ENCODE results near the gene PITHD1.
A peak's percentile ranks its signal among the peaks of the same experiment; 100 is the strongest.
"Not testable (repeated sequence)": the region's sequence is repeated elsewhere in the genome, so short reads cannot be mapped to it uniquely, and the experiment has no call there.

PITHD1 gene

DNA sequence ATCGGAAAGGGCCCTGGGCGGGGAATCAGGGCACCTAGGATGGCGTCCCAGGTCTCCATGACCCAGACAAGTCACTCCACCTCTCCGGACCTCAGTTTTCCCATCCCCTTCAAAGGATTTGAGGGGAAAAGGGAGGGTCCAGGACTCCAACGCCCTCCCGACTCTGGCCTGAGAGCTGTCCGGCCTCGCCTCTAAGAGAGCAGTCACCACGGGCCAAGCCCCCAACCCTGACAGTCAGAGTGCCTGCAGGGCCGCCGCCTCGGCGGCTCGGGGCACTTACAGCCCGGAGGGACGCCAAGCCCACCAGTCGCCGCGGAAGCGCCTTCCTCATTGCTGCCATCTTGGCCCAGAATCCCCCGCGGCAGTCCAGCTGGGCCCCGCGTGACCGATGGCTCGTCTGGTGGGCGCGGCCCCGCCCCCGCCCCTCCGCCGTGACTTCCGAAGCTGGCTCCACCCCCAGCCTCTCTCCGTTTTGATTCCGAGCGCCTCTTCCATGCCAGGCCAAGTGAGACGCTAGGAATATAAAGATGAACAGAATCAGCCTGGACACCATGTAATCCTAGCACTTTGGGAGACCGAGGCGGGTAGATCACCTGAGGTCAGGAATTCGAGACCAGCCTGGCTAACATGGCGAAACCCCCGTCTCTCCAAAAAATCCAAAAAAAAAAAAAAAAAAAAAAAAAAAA lies 47.0 kb downstream of the PITHD1 start, which contains the start of gene HMGCL:
TSS of gene HMGCL (minus strand) at position 354 of the 686 bp plus-strand sequence. CDS start at position 340, 14 bp downstream.
- Mint-ChIP-seq H3K4me1 (peaks cover 27% of the 10 kb centered on the region), H3K4me3 (peak within 1 kb of the TSS; percentile 93), H3K27ac (peak within 1 kb of the TSS; percentile 98), H3K9me3 (no peaks in the 10 kb centered on the region), H3K36me3 (peaks cover 3% of the 10 kb centered on the region), H3K27me3 (no peaks in the 10 kb centered on the region)
- ATAC-seq, result peak; percentile 96

DNA sequence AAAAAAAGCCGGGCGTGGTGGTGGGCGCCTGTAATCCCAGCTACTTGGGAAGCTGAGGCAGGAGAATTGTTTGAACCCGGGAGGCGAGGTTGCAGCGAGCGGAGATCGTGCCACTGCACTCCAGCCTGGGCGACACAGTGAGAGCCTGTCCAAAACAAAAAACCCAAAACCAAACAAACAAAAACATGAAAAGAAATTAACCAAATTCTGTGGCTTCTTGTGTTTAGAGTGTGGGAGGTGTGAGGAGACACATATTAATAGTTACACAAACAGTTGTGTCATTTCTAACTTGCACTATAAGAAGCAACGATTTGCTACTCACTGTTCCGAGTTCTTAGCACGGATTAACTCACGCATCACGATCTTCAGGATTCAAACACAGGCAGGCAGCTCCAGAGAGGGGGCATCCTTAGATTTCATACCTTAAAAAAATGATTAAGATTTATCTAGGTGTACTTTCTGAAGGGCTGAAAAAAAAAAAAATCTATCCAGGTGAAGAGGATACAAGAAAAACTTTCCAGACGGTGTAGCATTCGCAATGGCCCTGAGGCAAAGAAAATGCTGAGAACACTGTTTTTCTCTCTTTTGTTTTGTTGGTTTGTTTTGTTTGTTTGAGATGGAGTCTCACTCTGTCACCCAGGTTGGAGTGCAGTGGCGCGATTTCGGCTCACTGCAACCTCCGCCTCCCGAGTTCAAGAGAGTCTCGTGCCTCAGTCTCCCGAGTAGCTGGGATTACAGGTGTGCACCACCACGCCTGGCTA lies 47.7 kb downstream of the PITHD1 start:
- Mint-ChIP-seq H3K9me3 (no peaks in the 10 kb centered on the region), H3K4me3 (peak overlapping the region; percentile 93), H3K27me3 (no peaks in the 10 kb centered on the region), H3K27ac (peak overlapping the region; percentile 98), H3K36me3 (no peaks in the 10 kb centered on the region), H3K4me1 (peaks cover 27% of the 10 kb centered on the region)
- peak; percentile 69 for ATAC-seq

DNA sequence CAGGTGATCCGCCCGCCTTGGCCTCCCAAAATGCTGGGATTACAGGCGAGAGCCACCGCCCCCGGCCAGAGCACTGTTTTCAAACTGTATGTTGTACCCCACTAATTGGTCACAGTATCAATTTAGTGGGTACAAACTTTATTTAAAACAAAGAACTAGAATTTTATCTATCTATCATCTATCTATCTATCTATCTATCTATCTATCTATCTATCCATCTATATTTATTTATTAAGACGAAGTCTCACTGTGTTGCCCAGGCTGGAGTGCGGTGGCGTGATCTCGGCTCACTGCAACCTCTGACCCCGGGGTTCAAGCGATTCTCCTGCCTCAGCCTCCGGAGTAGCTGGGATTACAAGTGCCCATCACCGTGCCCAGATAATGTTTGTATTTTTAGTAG lies 48.4 kb downstream of the PITHD1 start:
- not testable (repeated sequence) for H3K36me3 Mint-ChIP-seq, H3K9me3 Mint-ChIP-seq
- H3K27ac Mint-ChIP-seq, result peak overlapping the region; percentile 98

DNA sequence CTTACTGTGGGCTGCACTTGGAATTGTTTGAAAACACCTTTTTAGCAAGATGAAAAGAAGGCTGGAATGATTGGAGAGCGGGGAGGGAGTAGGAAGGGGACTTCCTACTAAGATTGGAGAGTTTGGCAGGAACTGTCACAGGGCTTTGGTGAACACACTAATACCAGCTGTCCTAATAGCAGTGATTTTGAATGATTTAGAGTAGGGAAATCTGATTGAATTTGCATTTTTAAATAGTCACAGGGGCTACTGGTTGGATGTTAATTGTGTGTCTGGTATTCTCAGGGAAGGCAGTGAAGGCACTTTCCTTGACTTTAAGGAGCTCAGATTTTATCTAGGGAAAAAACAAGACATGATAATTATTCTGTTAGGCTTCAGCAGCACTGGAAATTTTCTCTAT lies 49.5 kb downstream of the PITHD1 start:
- H3K4me1 Mint-ChIP-seq, result peaks cover 20% of the 10 kb centered on the region
- H3K9me3 Mint-ChIP-seq, result no peaks in the 10 kb centered on the region
- no peaks in the 10 kb centered on the region for H3K36me3 Mint-ChIP-seq
- no peaks in the 10 kb centered on the region for H3K27me3 Mint-ChIP-seq
- no peak overlapping the region for H3K4me3 Mint-ChIP-seq
- no peak for ATAC-seq
- no peak overlapping the region for H3K27ac Mint-ChIP-seq

More for the DNA sequence above, 48.4 kb downstream of the PITHD1 start:
- ATAC-seq, H3K27me3 Mint-ChIP-seq: not testable (repeated sequence)
- Mint-ChIP-seq H3K4me3 (peak overlapping the region; percentile 41), H3K4me1 (peaks cover 25% of the 10 kb centered on the region)

DNA sequence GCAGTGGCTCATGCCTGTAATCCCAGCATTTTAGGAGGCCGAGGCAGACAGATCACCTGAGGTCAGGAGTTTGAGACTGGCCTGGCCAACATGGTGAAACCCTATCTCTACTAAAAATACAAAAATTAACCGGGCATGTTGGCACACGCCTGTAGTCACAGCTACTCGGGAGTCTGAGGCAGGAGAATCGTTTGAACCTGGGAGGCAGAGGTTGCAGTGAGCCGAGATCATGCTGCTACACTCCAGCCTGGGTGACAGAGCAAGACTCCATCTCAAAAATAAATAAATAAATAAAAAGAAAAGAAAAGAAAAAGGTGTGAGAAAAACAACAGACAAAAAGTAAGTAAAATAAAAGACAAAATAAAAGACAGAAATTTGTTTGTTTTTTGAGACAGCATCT lies 55.9 kb downstream of the PITHD1 start:
- not testable (repeated sequence) for H3K27ac Mint-ChIP-seq, H3K36me3 Mint-ChIP-seq, H3K9me3 Mint-ChIP-seq, H3K27me3 Mint-ChIP-seq, ATAC-seq, H3K4me3 Mint-ChIP-seq
- H3K4me1 Mint-ChIP-seq, result peaks cover 24% of the 10 kb centered on the region

DNA sequence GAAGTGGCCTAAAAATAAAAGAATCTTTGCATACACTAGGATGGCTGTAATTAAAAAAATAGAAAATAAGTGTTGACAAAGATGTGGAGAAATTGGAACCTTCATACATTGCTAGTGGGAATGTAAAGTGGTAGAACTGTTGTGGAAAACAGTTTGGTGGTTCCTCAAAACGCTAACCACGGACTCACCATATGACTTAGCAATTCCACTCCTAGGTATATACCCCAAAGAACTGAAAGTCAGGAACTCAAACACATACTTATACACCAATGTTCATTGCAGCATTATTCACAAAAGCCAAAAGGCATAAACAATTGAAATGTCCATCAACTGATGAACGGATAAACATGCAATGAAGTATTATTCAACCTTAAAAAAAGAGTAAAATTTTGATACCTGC lies 57.8 kb downstream of the PITHD1 start:
- Mint-ChIP-seq H3K4me3 (no peak overlapping the region), H3K36me3 (no peaks in the 10 kb centered on the region), H3K27ac (no peak overlapping the region), H3K27me3 (no peaks in the 10 kb centered on the region), H3K4me1 (peaks cover 24% of the 10 kb centered on the region), H3K9me3 (no peaks in the 10 kb centered on the region)
- peak; percentile 62 for ATAC-seq
